Skin of body (tissue), 2 donors: ENCODE data around the gene KCNIP4. TPM values are rescaled to one million over a fixed set of nuclear protein-coding genes. Genes with fewer than 3 reads are reported as not detected.

Experiments used
- DNase-seq: peaks from one replicate; lab custom pipeline; 2025; lab: John Stamatoyannopoulos, UW
- total RNA-seq: library from RNA; depleted of rRNA; stranded (reverse); fragments of >200 nt; gene quantifications from one replicate; pipeline ENCODE4 v1.2.3, GENCODE V29; 2014

The KCNIP4 gene
- total RNA-seq, 1 donor from 2014 or later: 2.8 TPM

DNA sequence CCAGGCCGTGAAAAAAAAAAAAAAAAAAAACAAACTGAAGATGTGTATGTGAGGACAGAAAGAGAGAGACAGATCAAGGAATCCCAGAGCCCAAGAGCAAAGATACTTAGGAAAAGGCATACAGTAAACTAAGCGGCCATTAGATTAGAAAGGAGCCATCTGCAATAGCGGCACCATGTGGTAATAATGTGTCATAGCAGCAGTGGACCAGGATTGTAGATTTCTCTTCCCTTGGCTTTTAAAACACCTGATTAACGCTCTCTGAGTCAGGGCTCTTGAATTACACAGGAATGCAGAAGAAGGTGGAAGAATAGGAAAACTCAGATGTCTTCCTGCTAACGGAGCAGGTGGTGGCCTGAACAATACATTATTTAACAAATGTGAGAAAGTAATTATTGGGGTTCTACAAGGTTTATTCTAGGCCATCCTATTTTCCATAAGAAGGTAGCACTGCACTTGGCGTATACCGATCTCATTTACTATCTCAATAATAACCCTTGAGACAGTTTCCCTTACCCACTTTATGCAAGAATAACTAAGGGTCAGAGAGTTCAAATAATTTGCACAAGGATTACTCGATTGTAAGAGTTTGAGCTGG, 182.7 kb downstream of the KCNIP4 start:
- peak; percentile 47 for DNase-seq

DNA sequence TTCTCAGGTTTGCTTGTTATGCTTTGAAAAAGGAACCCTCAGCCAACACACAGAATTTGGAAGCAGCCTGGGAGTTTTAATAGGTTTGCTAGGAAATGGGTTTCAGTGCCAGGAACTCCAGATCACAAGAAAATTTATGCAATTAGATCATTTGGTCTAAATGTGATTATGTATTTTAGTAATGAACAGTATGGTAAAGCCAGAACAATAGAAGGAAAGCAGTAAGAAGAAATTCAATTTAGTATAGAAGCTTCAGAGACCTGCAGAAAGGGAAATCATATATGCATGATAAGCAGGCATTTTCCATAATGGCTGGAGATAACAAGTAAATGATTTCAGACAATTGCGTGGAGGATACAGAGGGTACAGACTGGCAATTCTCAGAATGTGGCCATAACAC, 184.7 kb downstream of the KCNIP4 start:
- DNase-seq: no peak

DNA sequence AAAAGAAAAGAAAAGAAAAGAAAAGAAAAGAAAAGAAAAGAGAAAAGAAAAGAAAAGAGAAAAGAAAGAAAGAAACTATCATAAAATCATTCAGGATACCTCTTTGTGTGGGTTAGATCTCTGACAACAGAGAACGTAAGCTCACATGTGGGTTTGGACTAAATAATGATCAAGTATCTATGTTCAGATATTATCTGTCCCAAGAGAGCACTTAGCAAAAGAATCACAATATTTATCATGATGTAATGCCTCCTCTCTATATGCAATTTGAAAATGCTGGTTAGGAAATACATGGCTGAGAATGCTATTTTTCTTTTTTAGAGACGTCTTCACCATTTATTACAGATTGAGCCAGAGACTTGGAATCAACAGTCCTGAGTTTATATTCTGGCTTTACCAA, 191.3 kb downstream of the KCNIP4 start:
- peak; percentile 65 for DNase-seq

DNA sequence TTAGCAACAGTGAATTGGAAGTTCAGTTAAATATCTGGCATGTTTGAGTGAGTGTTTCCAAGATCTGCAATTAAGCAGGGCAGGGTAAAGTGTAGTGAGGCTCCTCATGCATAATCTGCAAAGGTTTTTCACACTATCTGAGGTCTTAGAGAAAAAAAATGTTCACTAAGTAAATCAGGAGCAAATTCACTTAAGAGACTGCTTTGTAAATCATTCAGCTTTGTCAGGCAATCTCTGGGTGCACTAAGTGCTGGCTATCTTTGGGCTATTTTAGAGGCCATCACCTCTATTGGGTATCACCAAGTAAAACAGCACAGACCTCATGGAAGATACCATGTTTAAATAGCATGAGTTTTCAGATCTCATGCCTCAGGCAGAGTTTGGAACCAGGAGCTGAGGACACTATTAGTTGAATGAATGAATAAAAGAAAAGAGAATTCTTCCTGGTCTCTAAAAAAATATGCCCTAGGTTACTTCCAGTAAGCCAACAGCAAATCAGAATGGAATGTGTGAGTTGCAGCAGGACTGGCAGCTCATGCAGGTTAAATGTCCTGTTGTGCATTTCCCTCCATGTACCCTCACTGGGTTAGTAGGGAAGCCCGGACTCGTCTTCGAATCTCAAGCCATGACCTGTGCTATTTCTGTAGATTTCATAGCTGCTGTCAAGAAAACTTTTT, 195.3 kb downstream of the KCNIP4 start:
- no peak for DNase-seq

DNA sequence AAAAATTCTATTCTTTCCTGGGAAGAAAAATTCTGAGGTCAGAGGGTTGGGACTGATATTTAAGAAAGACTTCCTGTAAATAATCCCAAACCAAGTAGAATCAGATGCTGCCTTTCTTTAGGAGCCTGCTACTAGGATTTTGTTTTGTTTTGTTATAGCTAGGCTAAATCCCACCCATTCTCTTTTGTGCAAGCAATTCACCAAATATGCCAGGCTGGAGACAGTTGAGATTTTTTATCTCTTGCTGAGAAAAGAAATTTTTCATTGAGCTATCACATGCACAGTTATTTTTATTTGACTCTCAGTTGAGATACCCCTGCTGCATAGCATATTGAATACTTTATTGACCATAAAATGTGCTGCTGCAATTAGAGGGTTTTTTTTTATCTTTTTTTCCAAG, 196.0 kb downstream of the KCNIP4 start:
- DNase-seq: no peak

DNA sequence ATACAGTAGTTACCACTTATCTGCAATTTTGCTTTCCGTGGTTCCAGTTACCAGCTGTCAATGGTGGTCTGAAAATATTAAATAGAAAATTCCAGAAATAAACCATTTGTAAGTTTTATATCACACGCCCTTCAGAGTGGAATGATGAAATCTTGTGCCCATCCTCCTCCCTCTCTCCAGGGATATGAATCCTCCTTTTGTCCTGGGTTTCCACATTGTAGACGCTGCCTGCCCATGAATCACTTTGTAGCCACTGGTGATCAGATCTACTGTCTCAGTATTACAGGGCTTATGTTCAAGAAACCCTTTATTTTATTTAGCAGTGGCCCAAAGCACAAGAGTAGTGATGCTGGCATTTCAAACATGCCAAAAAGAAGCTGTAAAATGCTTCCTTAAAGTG, 198.6 kb downstream of the KCNIP4 start:
- DNase-seq: no peak

DNA sequence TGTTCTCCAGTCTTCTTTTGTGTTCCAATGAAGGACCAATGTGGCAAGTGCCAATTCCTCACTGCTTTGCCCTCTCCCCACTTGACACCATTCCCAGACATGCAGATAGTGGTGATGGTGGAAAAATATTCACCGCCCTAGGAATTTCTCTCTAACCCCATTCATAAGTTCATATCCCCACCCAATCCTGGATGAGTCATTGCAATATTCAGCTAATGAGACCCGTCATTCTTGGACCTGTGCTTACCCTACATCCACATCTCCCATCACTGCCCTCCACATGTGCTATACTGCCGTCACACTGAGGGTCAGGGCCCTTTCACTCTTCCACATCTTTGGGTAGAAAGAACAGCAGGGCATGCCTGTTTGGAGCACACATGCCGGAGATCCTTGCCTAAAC, 199.2 kb downstream of the KCNIP4 start:
- no peak for DNase-seq

DNA sequence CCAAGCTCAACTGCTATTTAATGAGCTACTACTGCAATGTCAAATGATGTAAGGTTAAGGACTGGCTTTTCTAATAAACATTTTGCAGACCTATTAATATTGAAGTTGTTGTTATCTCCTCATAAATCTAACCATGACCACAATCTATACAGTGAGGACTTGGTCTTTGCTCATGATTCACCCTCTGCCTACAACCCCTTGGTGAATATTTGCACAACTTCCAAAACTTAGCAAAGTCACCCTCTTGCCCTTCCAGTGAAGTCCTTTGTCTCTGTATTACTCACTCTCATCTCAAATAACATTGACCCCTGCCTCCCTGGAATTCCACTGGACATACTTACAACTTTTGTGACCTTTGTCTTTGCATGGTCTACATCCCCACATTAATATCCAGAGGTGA, 204.5 kb downstream of the KCNIP4 start:
- DNase-seq: no peak

DNA sequence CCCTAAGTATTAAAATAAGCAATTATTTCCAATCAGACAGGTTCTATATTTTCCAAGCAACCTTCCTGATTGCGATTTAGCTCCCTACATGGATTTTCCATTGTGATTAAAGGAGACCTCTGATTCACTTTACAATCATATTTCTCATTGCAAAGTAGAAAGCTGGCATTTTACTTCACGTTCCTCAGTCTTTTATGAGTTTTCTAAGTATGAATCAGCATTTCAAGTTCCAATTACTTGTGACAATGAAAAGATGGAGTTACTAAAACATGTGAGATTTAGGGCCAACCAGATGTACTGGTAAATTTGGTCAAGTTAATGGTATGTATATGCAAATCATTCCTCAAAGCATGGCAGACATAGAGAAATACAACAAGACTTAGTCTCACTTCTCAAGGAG, 206.2 kb downstream of the KCNIP4 start:
- DNase-seq: no peak

DNA sequence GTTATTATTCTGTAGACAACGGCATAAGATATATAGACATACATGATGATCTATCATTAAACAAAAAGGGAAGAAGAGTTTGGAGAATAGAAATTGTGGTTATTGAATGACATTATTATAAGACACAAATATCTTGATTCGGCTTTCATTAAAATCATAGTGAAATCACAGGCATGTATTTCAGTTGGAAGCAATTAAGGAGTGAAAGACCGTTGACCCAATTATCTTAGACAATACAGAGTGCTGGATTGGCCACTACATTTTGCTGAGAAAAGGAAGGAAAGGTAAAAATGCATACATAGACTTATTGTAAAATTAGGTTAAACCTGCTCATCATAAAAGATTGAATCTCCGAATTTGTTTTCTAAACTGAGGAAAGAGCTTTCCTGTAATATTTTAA, 209.8 kb downstream of the KCNIP4 start:
- DNase-seq: no peak

DNA sequence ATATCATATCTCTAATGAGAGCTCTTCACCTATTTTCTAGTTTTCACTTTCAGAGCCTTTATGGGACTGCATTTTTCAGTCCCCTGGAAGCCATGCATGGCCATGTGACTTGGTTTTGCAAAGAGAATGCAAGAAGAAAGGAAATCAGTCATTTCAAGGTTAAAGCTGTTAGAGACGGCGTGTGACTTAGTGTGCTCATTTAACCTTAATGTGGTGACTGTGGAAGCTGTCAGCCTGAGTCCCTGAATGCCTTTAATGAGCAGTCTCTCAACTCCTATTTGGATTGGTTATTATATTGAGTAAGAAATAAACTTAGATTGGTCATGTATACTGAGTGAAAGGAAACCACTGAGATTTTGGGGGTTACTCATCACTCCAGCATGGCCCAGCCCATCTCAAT, 212.7 kb downstream of the KCNIP4 start:
- DNase-seq: no peak

DNA sequence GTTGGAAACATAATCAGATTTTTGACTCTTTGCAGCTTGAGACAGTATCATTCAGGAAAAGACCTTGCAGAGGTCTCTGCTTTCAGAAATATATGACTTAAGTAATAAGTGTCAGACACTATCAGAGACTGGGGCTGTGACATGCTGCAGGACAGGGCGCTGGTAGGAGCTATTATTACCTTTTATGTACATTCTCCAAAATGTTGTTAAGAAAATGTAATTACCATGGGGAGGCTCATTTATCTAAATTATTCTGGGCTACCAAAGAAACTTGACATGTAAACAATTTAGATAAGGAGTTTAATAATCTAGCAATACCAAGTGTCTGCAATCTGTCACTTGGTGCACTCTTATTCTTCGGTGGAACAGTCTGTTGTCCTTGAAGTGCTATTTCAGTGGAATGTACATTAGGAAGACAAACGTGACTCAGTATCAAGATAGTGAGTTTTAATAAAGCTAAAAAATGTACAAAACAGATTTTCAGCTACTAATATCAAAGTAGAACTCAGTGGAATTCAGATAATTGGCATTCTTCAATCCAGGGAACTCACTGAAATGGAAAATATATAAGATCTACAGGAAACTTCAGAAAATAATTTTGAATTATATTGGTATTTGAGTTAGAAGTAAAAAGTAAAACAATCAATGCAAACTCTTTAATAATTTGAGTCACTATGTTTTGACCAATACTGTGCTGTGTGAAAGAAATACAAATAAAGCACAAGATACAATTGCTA, 214.5 kb downstream of the KCNIP4 start:
- DNase-seq: no peak

DNA sequence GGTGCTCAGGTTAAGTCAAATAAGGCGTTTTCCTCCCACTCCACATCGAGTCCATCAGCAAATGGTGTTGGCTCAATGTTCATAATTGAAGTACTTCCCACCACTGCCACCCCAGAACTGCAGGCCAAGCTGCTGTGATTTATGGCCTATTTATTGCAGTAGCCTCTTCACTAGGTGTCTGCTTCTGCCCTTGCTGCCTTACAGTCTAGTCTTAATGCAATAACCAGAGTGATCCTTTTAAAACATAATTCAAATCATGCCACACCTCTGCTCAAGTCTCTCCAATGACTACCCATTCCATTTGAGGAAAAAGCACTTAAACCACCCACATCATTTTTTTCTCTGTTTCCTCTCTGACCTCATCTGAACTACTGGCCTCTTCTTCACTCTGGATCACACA, 220.3 kb downstream of the KCNIP4 start:
- no peak for DNase-seq

DNA sequence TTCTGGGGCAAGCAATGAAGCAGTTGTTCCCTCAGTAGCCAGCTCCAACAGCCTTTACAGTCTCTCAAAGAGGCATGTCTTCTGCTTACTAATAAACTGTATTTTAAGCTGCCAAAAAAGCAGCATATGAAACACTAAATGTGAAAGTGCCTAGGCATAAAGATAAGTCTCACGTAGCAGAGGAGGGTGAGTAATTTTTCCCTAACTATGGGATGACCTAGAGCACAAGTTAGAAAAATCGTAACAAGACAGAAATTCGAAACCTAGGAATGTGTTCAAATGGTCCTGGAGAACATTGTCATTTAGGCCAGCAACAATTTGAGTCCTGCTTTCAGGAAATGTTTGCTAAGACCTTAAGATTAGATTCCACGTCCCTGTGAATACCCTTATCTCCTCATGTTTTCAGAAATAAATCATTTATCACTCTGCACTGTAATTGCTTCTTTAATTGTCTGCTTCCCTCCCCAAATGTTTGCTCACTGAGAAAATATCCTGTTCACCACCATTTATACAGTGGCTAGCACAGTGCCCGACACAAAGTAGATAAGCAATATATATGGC, 222.2 kb downstream of the KCNIP4 start:
- DNase-seq: no peak

DNA sequence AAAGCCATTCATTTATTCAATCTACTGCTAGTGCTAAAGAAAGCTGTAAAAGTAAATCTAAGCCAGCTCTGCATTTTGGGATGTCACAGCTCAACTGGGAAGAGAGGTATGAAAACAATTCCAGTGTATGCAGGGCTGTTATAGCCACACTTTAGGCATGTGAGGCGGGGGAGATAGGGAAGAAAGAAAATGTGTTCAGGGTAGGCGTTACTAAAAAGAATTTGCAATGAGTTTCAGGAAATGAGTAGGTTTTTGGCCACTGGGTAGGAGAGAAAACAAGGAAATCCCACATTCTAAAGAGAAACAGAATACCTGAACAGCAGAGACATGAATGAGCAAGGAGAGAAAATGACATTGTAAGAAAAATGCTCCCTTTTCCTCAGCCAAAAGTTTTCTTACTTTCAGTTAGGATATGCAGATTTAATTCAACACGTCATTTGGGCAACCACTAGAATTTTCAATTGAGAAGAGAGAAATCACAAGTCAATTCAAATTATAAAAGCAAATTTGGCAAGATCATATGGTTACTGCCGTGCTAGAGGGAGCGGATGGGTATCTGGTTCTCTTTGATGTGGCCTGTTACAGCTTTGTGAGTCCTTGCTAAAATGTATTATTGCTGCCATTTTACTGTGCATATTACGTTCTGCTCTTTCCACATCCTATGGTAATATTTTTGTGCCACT, 226.3 kb downstream of the KCNIP4 start:
- no peak for DNase-seq

DNA sequence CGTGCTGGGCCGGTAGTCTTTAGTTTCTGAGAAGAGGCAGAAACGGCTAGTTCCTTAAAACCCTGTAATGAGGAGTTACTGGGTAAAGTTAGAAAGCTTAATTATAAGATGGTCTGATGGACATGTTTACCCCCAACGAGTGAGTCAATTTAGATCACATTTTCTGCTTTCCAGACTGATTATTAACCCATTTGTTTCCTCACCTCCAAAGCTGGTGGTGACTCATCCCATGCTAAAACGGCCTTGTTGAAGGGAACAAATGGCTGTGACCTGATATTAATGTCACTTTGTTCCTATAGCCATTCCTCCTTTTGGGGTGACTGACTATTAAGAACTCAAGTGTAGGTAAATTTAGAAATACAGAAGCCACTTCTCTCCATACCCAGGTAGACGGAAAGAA, 232.0 kb downstream of the KCNIP4 start:
- no peak for DNase-seq

DNA sequence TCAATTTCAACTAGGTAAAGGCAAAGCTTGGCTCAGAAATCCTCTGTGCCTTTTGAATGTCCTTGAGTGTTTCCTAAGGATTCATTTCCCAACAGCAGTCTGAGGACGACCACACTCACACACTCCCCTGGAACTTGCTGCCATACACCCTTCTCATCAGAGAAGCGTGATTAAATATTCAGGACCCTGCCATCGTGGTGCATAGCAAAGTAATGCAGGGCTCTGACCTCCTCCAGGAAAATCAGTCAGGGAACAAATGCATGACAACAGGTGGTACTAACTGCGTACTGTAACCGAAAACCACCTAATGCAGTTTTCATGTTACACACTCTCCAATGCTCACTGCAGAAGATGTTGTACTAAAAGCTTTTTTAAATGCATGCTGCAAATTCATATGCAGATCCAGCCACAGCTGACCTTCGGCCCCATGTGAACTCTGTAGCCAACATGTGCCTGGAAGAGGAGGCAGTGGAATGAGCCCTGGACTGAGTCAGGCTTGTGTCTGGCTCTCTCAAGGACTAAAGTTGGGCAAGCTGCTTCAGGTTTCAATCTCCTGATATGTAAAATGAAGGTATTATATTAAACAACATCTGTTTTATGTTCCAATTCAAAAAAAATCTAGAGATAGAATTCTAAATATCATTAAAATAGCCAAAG, 238.3 kb downstream of the KCNIP4 start:
- DNase-seq: no peak

DNA sequence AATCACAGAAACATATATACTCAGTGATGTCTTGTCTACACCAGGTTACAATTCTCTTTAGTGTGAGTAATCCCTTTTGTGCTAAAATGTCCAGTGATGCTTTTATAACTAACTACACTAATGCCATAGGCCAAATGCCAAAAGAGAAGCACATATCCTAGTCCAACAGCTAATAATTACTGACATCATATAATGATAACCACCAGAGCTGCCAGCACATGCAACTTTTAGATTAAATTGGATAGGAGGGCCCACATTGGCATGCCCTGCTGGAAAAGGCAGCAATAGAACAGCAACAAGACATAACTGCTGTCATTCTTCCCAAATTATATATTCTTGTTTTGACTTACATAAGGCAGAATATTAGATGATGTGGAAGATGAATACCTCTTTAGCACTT, 238.8 kb downstream of the KCNIP4 start:
- no peak for DNase-seq

DNA sequence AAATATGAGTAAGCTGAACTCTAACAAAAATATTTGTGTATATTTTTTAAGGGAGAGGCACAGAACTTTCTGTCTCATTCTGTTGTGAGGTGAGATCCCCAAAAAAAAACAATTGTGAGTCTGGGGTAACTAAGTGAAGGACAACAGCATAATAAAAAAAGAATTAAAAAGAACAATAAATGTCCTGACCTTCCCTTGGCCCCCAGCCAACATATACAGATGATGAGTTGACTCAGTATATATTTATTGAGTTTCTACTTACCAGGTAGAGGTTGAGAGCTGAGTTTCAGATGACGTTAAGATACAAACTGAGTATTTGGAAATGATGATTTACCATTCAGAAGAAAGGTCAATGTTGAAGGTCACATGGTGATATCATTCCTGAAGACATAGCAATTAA, 239.5 kb downstream of the KCNIP4 start:
- no peak for DNase-seq

DNA sequence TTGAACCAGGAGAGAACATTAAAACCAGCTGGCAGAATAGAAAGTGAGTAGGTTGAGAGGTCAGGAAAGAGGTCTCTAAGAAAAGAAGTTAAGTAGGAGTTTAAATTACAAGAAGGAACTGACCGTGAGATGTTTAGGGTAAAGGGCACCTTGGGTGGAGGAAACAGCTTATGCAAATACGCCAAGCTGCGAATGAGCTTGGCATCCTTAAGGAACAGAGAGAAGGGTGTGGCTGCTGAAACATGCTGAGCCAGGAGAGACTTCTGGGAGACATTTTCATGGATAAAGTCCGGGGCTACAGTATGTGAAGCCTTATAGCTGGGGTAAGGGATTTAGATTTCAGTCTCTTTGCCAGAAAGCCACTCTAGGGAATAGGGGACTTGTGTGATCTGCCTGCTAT, 249.1 kb downstream of the KCNIP4 start:
- no peak for DNase-seq

DNA sequence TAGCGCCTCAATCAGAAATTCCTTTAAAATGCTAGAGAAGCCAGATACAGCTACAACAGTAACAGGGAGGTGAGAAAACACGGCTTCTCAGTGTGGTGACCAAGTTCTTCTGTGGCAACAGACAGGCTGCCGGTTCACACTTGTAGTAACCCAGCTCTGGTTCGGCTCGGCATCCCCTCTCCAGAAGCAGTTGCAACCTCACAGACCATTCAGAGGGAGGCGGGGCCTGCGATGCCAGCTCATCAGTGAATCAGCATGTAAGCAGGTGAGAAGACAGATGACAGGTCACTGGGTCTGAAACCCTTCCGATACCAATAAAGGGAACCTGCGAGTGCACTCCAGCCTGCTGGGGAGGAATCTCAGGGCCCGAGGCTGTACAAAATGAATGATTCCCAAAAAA, 251.0 kb downstream of the KCNIP4 start:
- DNase-seq: no peak

DNA sequence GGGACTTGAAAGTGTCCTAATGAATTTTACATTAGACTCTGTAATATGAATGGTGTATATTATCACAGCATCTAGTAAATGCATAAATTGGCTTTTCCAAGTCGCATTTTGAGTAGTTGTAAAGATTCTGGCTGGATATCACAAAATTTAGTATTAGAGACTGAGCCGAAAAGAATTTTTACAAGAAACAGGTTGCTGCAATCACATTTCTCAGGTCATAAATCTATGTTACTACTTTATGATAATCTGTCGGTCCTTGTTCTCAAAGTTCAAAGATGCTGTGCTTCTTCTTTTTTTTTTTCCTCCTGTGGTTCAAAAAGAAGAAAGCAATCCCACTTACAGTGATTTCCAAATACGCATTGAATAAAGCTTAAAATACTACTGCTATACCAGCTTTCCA, 253.4 kb downstream of the KCNIP4 start:
- DNase-seq: no peak
